ENCODE results near the gene ARSG. TPM values are rescaled to one million over a fixed set of nuclear protein-coding genes. Genes with fewer than 3 reads are reported as not detected.

ARSG gene
- total and polyA plus RNA-seq, 10 of the 15 experiments (the other 5 are each of a cell fraction or from before 2014, with no cell fraction given): 2.9 to 13.5 (median 7.6) TPM

DNA sequence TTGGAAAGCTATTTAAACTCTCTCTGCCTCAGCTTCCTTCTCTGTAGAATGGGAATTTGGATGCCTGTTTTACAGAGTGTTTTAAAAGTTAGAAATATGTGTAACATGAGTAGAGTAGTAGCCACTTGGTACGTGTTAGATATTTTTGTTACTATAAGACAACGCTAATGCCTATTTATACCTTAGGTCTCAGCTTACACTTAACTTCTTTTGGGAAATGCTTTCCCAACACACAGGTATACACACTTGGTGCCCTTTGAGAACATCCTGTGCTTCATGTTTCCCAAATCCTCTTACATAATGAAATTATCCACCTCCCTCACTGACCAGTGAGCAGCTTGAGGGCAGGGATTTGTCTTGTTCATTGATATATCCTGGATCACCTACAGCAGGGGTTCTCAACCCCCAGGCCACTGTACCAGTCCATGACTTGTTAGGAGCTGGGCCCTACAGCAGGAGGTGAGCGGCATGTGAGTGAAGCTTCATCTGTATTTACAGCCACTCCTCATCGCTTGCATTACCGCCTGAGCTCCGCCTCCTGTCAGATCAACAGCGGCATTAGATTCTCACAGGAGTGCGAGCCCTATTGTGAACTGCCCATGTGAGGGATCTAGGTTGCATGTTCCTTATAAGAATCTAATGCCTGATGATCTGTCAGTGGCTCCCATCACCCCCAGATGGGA is 33.5 kb downstream of the ARSG start:
- Histone ChIP-seq H3K27ac (ENCODE audit: control insufficient read depth, insufficient read depth) (no peak overlapping the region), H2AFZ (ENCODE audit: control insufficient read depth, low read depth, low read length) (no peak overlapping the region), H4K20me1 (ENCODE audit: control insufficient read depth, insufficient read depth) (no peaks in the 10 kb centered on the region), H3K9ac (ENCODE audit: control insufficient read depth, insufficient read depth, low read length) (no peak overlapping the region), H3K4me2 (ENCODE audit: control insufficient read depth, insufficient read depth) (no peak overlapping the region), H3K27me3 (replicated peaks in 1 of 2; ENCODE audit: control insufficient read depth in 2 of 2, insufficient read depth in 2 of 2, low read length in 1 of 2) (no peaks in the 10 kb centered on the region), H3K79me2 (ENCODE audit: control insufficient read depth, insufficient read depth, low read length) (no peaks in the 10 kb centered on the region), H3K4me3 (no peak overlapping the region), H3K36me3 (ENCODE audit: control insufficient read depth in 2 of 2, insufficient read depth in 2 of 2, low read length in 1 of 2) (no peaks in the 10 kb centered on the region), H3K9me3 (replicated peaks; ENCODE audit: control insufficient read depth, insufficient read depth, low read length) (no peaks in the 10 kb centered on the region; the same call in 2 of the 3 replicates), H3K4me1 (ENCODE audit: control insufficient read depth, insufficient read depth, low read length) (no peaks in the 10 kb centered on the region)
- BruUV-seq (replicated peaks): no TSS peak
- no peak for TF ChIP-seq RUNX3 (IDR thresholded peaks at IDR 0.05; ENCODE audit: low read length)
- in situ Hi-C loops (cut with MboI): no loop called here
- FAIRE-seq (no peak), DNase-seq (ENCODE audit: low read depth, low spot score) (no peak), ATAC-seq (no peak)
- CTCF ChIA-PET: no interaction called here
- SMC1A ChIA-PET (ENCODE audit: uncharacterized antibody, unreplicated experiment): interaction anchor here (0.7 to 1.4 kb wide), 3 partner anchors 13 to 111 kb away, joined by 3 to 4 read pairs (median 3); no protein-coding TSS in a partner anchor
- WGBS (ENCODE audit: insufficient coverage, insufficient replicate concordance, low lambda C conversion rate, missing lambda C conversion rate): 95% methylated on average over 8 of the region's 8 CpGs
- intact Hi-C loops (cut with micrococcal nuclease; ENCODE audit: unreplicated experiment): no loop called here
- RAD21 ChIA-PET (ENCODE audit: unreplicated experiment): interaction anchor here (0.6 kb wide), 2 partner anchors 109 to 148 kb away, joined by 3 read pairs; no protein-coding TSS in a partner anchor
- POLR2A ChIA-PET: no interaction called here

GRCh38 chr17:68325961-68326360 is 34.7 kb downstream of the ARSG start:
- POLR2A ChIA-PET: no interaction called here
- TF ChIP-seq, protein P1, sequence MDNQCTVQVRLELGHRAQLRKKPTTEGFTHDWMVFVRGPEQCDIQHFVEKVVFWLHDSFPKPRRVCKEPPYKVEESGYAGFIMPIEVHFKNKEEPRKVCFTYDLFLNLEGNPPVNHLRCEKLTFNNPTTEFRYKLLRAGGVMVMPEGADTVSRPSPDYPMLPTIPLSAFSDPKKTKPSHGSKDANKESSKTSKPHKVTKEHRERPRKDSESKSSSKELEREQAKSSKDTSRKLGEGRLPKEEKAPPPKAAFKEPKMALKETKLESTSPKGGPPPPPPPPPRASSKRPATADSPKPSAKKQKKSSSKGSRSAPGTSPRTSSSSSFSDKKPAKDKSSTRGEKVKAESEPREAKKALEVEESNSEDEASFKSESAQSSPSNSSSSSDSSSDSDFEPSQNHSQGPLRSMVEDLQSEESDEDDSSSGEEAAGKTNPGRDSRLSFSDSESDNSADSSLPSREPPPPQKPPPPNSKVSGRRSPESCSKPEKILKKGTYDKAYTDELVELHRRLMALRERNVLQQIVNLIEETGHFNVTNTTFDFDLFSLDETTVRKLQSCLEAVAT (IDR thresholded peaks at IDR 0.05): no peak
- TF ChIP-seq CHD4 (IDR thresholded peaks at IDR 0.05) (no peak), POU2F2 (IDR thresholded peaks at IDR 0.05; ENCODE audit: borderline replicate concordance, low read depth, low read length) (no peak), PML (IDR thresholded peaks at IDR 0.05; ENCODE audit: low read length) (no peak), BHLHE40 (IDR thresholded peaks at IDR 0.05; ENCODE audit: borderline replicate concordance in 1 of 2, low read depth in 2 of 2, low read length in 1 of 2) (no peak), MXI1 (IDR thresholded peaks at IDR 0.05; ENCODE audit: low read depth, low read length) (no peak), SUPT20H (IDR thresholded peaks at IDR 0.05; ENCODE audit: borderline replicate concordance, control insufficient read depth, low read depth, low read length) (no peak), CBX3 (IDR thresholded peaks at IDR 0.05; ENCODE audit: borderline replicate concordance, low read depth) (no peak), POLR2AphosphoS5 (IDR thresholded peaks at IDR 0.05; ENCODE audit: low read length) (no peak), ZSCAN29 (IDR thresholded peaks at IDR 0.05) (no peak)
- TF ChIP-seq, protein P2, sequence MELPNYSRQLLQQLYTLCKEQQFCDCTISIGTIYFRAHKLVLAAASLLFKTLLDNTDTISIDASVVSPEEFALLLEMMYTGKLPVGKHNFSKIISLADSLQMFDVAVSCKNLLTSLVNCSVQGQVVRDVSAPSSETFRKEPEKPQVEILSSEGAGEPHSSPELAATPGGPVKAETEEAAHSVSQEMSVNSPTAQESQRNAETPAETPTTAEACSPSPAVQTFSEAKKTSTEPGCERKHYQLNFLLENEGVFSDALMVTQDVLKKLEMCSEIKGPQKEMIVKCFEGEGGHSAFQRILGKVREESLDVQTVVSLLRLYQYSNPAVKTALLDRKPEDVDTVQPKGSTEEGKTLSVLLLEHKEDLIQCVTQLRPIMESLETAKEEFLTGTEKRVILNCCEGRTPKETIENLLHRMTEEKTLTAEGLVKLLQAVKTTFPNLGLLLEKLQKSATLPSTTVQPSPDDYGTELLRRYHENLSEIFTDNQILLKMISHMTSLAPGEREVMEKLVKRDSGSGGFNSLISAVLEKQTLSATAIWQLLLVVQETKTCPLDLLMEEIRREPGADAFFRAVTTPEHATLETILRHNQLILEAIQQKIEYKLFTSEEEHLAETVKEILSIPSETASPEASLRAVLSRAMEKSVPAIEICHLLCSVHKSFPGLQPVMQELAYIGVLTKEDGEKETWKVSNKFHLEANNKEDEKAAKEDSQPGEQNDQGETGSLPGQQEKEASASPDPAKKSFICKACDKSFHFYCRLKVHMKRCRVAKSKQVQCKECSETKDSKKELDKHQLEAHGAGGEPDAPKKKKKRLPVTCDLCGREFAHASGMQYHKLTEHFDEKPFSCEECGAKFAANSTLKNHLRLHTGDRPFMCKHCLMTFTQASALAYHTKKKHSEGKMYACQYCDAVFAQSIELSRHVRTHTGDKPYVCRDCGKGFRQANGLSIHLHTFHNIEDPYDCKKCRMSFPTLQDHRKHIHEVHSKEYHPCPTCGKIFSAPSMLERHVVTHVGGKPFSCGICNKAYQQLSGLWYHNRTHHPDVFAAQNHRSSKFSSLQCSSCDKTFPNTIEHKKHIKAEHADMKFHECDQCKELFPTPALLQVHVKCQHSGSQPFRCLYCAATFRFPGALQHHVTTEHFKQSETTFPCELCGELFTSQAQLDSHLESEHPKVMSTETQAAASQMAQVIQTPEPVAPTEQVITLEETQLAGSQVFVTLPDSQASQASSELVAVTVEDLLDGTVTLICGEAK (IDR thresholded peaks at IDR 0.05; ENCODE audit: borderline replicate concordance): no peak

More at GRCh38 chr17:68325961-68326360, 34.7 kb downstream of the ARSG start:
- H3K27me3 ChIP-seq (replicated peaks in 1 of 2; ENCODE audit: control insufficient read depth in 2 of 2, insufficient read depth in 2 of 2, low read length in 1 of 2): no peaks in the 10 kb centered on the region
- ChIA-PET SMC1A (ENCODE audit: uncharacterized antibody, unreplicated experiment) (no interaction called here), RAD21 (ENCODE audit: unreplicated experiment) (no interaction called here), CTCF (interaction anchor here (0.6 to 0.8 kb wide), 3 partner anchors 112 to 412 kb away, joined by 3 to 4 read pairs (median 3); no protein-coding TSS in a partner anchor)
- no peak overlapping the region for H3K9ac ChIP-seq (ENCODE audit: control insufficient read depth, insufficient read depth, low read length)
- no peaks in the 10 kb centered on the region for H3K79me2 ChIP-seq (ENCODE audit: control insufficient read depth, insufficient read depth, low read length)
- in situ Hi-C loops (cut with MboI) (no loop called here), intact Hi-C loops (cut with micrococcal nuclease; ENCODE audit: unreplicated experiment) (no loop called here)
- H3K36me3 ChIP-seq (ENCODE audit: control insufficient read depth in 2 of 2, insufficient read depth in 2 of 2, low read length in 1 of 2): no peaks in the 10 kb centered on the region
- WGBS (ENCODE audit: insufficient coverage, insufficient replicate concordance, low lambda C conversion rate, missing lambda C conversion rate): 52% methylated on average over 5 of the region's 5 CpGs
- H3K9me3 ChIP-seq (replicated peaks; ENCODE audit: control insufficient read depth, insufficient read depth, low read length): no peaks in the 10 kb centered on the region; the same call in 2 of the 3 replicates
- H3K4me2 ChIP-seq (ENCODE audit: control insufficient read depth, insufficient read depth): no peak overlapping the region
- no peak for DNase-seq (ENCODE audit: low read depth, low spot score)
- no peak overlapping the region for H3K27ac ChIP-seq (ENCODE audit: control insufficient read depth, insufficient read depth)
- no TSS peak for BruUV-seq (replicated peaks)
- no peak overlapping the region for H2AFZ ChIP-seq (ENCODE audit: control insufficient read depth, low read depth, low read length)
- H3K4me1 ChIP-seq (ENCODE audit: control insufficient read depth, insufficient read depth, low read length): no peaks in the 10 kb centered on the region
- no peaks in the 10 kb centered on the region for H4K20me1 ChIP-seq (ENCODE audit: control insufficient read depth, insufficient read depth)
- ATAC-seq: no peak
- no peak overlapping the region for H3K4me3 ChIP-seq
- FAIRE-seq: no peak
